ENCODE measurements around the gene ITPRID2.
A peak's percentile ranks its signal among the peaks of the same experiment; 100 is the strongest.

The ITPRID2 gene

GRCh38 chr2:181890271-181890670 is 1.3 kb upstream of the ITPRID2 start:
- DNase-seq (ENCODE audit: low spot score): no peak
- no peak for TF ChIP-seq CTCF (IDR thresholded peaks at IDR 0.05)
- H3K27ac ChIP-seq: peak overlapping the region in 1 of 2 donors; percentile 99
- no peak overlapping the region for H3K4me3 ChIP-seq

- Histone ChIP-seq H3K27ac (peak overlapping the region; percentile 95 to 99), H3K4me3 (peak overlapping the region; percentile 86)
- no peak for TF ChIP-seq CTCF (IDR thresholded peaks at IDR 0.05)
- peak; percentile 88 for DNase-seq (ENCODE audit: low spot score)
These were observed 652 bp downstream of the ITPRID2 start for GRCh38 chr2:181891966-181892798.

GRCh38 chr2:181892799-181893435 is 1.4 kb downstream of the ITPRID2 start:
- no peak for DNase-seq (ENCODE audit: low spot score)
- Histone ChIP-seq H3K27ac (peak overlapping the region; percentile 95 to 99), H3K4me3 (peak overlapping the region; percentile 86)
- TF ChIP-seq CTCF (IDR thresholded peaks at IDR 0.05): no peak

- no peak overlapping the region for H3K27ac ChIP-seq
- H3K4me3 ChIP-seq: peak overlapping the region; percentile 47
- DNase-seq (ENCODE audit: low spot score): no peak
- TF ChIP-seq CTCF (IDR thresholded peaks at IDR 0.05): no peak
These were observed 2.9 kb downstream of the ITPRID2 start for GRCh38 chr2:181894381-181894780.

- TF ChIP-seq CTCF (IDR thresholded peaks at IDR 0.05): no peak
- no peak overlapping the region for H3K27ac ChIP-seq
- H3K4me3 ChIP-seq: peak overlapping the region; percentile 12
- DNase-seq (ENCODE audit: low spot score): no peak
These were observed 4.3 kb downstream of the ITPRID2 start for GRCh38 chr2:181895818-181896217.

- no peak for DNase-seq (ENCODE audit: low spot score)
- Histone ChIP-seq H3K27ac (no peak overlapping the region), H3K4me3 (no peak overlapping the region)
- TF ChIP-seq CTCF (IDR thresholded peaks at IDR 0.05): no peak
These were observed 4.8 kb downstream of the ITPRID2 start for GRCh38 chr2:181896286-181896685.
